ENCODE data around the gene GLOD4.
"Not testable (repeated sequence)": the region's sequence is repeated elsewhere in the genome, so short reads cannot be mapped to it uniquely, and the experiment has no call there.

GRCh38 chr17:755319-755961 is 26.6 kb downstream of the GLOD4 start:
- not testable (repeated sequence) for TF ChIP-seq EZH2 (IDR thresholded peaks at IDR 0.05; ENCODE audit: insufficient read depth, low read length); CTCF (IDR thresholded peaks at IDR 0.05; ENCODE audit: insufficient read depth, low read depth, low read length)
